ENCODE results near the gene CDY2A.
"Not testable (repeated sequence)": the region's sequence is repeated elsewhere in the genome, so short reads cannot be mapped to it uniquely, and the experiment has no call there.

DNA sequence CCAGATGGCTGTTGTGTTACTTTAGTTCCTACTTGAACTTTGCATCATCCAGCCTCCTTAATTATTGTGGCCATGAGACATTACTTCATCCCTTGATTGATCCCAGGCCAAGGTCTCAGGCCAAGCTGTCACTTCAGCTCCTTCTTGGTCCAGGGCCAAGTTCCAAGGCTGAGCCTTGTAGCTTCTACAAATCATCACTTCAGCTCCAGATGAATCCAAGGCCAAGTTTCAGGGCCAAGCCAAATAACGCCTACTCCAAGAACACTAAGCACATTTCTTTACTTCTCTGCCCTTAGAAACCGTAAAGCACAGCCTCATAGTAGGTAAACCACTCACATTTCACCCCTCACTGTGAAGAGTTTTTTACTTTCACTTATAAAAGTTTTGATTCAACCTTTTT lies 1.7 kb upstream of the CDY2A start:
- not testable (repeated sequence) for TF ChIP-seq SUZ12 (IDR thresholded peaks at IDR 0.05; ENCODE audit: extremely low read depth, insufficient read depth, insufficient read length); YY1 (IDR thresholded peaks at IDR 0.05; ENCODE audit: insufficient read depth, insufficient read length)

Data from NT2/D1 (cell line).